ENCODE measurements around the gene MANBA.
"Not testable (repeated sequence)": the region's sequence is repeated elsewhere in the genome, so short reads cannot be mapped to it uniquely, and the experiment has no call there.

Gene MANBA

DNA sequence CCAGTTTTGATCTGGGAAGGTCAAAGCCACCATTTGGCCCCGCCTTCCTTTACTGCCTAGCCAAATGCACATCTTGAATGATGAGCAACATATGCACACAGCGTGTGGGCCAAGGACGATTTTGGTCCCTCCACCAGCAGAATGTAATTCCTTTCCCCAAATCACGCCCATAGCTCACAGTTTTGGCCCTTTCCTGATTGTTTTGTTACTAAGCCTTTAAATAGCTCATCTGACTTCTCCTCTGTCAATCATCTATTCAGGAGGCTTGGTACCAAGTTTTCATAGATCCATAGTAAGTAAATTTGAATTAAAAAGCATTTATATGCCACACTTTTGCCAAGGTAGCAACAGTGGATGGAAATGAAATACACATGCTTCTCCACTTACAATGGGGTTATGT, 136.3 kb downstream of the MANBA start:
- peaks cover 27% of the 10 kb centered on the region for H3K4me1 ChIP-seq (ENCODE audit: low read length)
- no peak overlapping the region for H3K4me2 ChIP-seq (ENCODE audit: low read length)
- no peak overlapping the region for H3K9ac ChIP-seq (ENCODE audit: low read length)
- no peaks in the 10 kb centered on the region; the same call in 1 of the 2 replicates for H3K27me3 ChIP-seq (ENCODE audit: low read depth, low read length)
- H3K9me3 ChIP-seq (ENCODE audit: insufficient read depth, low read length): no peaks in the 10 kb centered on the region
- H3K36me3 ChIP-seq (replicated peaks; ENCODE audit: low read depth, low read length): no peaks in the 10 kb centered on the region
- H3K79me2 ChIP-seq (ENCODE audit: low read length): no peaks in the 10 kb centered on the region
- no peak overlapping the region for H3K4me3 ChIP-seq (ENCODE audit: low read length)
- no peak overlapping the region for H2AFZ ChIP-seq (ENCODE audit: low read depth, low read length)
- H4K20me1 ChIP-seq (ENCODE audit: insufficient read depth, low read length): no peaks in the 10 kb centered on the region
- no peak overlapping the region for H3K27ac ChIP-seq (ENCODE audit: low read length)
- TF ChIP-seq EZH2phosphoT487 (IDR thresholded peaks at IDR 0.05; ENCODE audit: low read depth): no peak
- TF ChIP-seq, protein P1, sequence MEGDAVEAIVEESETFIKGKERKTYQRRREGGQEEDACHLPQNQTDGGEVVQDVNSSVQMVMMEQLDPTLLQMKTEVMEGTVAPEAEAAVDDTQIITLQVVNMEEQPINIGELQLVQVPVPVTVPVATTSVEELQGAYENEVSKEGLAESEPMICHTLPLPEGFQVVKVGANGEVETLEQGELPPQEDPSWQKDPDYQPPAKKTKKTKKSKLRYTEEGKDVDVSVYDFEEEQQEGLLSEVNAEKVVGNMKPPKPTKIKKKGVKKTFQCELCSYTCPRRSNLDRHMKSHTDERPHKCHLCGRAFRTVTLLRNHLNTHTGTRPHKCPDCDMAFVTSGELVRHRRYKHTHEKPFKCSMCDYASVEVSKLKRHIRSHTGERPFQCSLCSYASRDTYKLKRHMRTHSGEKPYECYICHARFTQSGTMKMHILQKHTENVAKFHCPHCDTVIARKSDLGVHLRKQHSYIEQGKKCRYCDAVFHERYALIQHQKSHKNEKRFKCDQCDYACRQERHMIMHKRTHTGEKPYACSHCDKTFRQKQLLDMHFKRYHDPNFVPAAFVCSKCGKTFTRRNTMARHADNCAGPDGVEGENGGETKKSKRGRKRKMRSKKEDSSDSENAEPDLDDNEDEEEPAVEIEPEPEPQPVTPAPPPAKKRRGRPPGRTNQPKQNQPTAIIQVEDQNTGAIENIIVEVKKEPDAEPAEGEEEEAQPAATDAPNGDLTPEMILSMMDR (IDR thresholded peaks at IDR 0.05; ENCODE audit: low read depth, low read length): no peak

DNA sequence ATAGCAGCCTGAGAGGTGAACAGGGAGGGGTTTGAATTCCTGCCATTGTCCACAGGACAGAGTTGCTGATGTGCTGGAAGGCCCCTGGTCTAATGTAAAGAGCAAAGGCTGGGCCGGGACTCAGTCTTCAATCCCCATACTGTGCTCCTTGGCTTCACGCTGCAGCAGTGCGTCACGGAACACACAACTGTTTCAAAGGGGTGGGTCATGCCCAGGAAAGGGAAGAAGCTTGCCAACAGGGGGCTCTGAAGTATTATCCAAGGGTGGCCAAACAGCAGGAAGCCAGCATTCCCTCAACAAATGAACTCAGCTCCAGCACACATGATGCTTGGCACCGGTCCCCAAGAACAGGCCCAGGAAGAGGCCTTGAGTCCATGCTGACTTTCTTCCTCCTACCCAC, 137.1 kb downstream of the MANBA start:
- H3K27me3 ChIP-seq (ENCODE audit: low read depth, low read length): no peaks in the 10 kb centered on the region; the same call in 1 of the 2 replicates
- H4K20me1 ChIP-seq (ENCODE audit: insufficient read depth, low read length): no peaks in the 10 kb centered on the region
- H3K4me2 ChIP-seq (ENCODE audit: low read length): no peak overlapping the region
- no peak for TF ChIP-seq EZH2phosphoT487 (IDR thresholded peaks at IDR 0.05; ENCODE audit: low read depth)
- TF ChIP-seq, protein P1 (IDR thresholded peaks at IDR 0.05; ENCODE audit: low read depth, low read length): peak; percentile 17
- peaks cover under 1% of the 10 kb centered on the region for H3K36me3 ChIP-seq (replicated peaks; ENCODE audit: low read depth, low read length)
- H3K4me1 ChIP-seq (ENCODE audit: low read length): peaks cover 33% of the 10 kb centered on the region
- no peak overlapping the region for H3K4me3 ChIP-seq (ENCODE audit: low read length)
- no peaks in the 10 kb centered on the region for H3K9me3 ChIP-seq (ENCODE audit: insufficient read depth, low read length)
- no peak overlapping the region for H3K9ac ChIP-seq (ENCODE audit: low read length)
- H3K27ac ChIP-seq (ENCODE audit: low read length): no peak overlapping the region
- H3K79me2 ChIP-seq (ENCODE audit: low read length): no peaks in the 10 kb centered on the region
- no peak overlapping the region for H2AFZ ChIP-seq (ENCODE audit: low read depth, low read length)

DNA sequence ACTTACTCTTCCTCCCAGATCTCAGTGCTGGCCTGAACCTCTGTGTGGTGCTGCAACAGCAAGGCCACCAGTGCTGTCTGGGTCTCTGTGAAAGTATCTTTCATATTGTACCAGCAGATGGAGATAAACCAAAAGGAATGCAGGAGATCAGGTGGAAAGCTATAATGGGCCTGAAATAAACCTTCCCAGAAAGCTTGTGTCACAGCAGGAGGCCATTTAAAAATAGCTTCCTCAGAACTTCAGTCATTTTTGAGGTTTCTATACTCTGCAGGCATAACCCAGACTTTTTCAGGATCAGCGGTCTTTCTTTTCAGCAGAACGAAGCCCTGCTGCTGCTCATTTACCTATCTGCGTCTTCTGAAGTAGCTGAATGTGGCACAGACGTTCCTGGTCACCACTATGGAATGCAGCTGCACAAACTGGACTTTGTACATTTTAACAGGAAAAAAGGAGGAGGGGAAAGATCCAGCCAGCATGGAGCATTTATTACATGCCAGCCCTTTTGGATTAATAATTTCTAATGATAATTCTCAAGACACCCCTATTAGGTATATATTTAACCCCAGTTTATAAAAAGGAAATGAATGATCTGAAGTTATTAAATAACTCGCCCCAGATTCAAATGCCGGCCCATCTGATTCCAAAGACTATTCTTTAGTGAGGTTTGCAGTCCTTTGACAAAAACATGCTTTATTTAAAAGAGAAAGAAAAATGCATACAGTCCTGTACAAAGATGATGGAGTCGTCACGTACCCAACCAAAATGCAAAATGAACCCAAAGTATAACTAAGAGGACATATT, 139.9 kb downstream of the MANBA start:
- Histone ChIP-seq H3K36me3 (replicated peaks; ENCODE audit: low read depth, low read length) (peaks cover 22% of the 10 kb centered on the region), H3K4me3 (ENCODE audit: low read length) (no peak overlapping the region), H4K20me1 (ENCODE audit: insufficient read depth, low read length) (no peaks in the 10 kb centered on the region), H3K79me2 (ENCODE audit: low read length) (no peaks in the 10 kb centered on the region), H3K9me3 (ENCODE audit: insufficient read depth, low read length) (no peaks in the 10 kb centered on the region), H2AFZ (ENCODE audit: low read depth, low read length) (no peak overlapping the region), H3K27ac (ENCODE audit: low read length) (no peak overlapping the region), H3K9ac (ENCODE audit: low read length) (no peak overlapping the region), H3K4me2 (ENCODE audit: low read length) (no peak overlapping the region), H3K4me1 (ENCODE audit: low read length) (peaks cover 21% of the 10 kb centered on the region), H3K27me3 (ENCODE audit: low read depth, low read length) (no peaks in the 10 kb centered on the region; the same call in 1 of the 2 replicates)
- TF ChIP-seq, protein P1 (IDR thresholded peaks at IDR 0.05; ENCODE audit: low read depth, low read length): peak; percentile 54
- TF ChIP-seq EZH2phosphoT487 (IDR thresholded peaks at IDR 0.05; ENCODE audit: low read depth): no peak

DNA sequence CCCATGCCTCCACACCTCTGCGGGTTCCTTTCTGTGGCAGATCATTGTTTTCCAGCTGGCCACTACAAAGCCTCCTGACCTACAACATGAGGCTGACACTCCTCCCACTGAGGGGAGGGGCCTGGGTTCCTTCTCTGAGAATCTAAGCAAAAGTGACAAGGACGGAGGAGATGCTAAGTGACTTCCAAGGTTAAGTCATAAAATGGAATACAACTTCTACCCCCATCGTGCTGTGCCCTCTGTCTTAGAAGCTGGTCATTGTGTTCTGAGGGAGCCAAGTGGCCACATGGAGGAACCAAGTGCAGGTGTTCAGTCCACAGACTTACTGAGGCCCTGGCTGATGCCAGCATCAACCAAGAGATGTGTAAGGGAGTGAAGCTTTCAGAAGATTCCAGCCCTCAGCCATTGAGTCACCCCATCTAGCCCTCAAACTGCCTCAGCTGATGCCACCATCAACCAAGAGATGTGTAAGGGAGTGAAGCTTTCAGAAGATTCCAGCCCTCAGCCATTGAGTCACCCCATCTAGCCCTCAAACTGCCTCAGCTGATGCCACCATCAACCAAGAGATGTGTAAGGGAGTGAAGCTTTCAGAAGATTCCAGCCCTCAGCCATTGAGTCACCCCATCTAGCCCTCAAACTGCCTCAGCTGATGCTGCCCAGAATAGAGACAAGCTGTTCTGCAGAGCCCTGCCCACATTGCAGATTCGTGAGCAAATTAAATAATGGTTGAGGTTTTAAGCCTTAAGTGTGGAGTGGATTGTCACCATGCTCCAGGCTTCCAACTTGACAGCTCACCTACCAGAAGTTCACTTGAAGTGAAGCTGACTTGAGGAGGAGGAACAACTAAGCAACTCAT, 140.8 kb downstream of the MANBA start:
- H3K36me3 ChIP-seq (replicated peaks; ENCODE audit: low read depth, low read length): peaks cover 31% of the 10 kb centered on the region
- H3K9ac ChIP-seq (ENCODE audit: low read length); H3K9me3 ChIP-seq (ENCODE audit: insufficient read depth, low read length); H4K20me1 ChIP-seq (ENCODE audit: insufficient read depth, low read length); H3K4me3 ChIP-seq (ENCODE audit: low read length); H3K4me2 ChIP-seq (ENCODE audit: low read length); H3K27me3 ChIP-seq (ENCODE audit: low read depth, low read length); H3K27ac ChIP-seq (ENCODE audit: low read length); H3K79me2 ChIP-seq (ENCODE audit: low read length); H2AFZ ChIP-seq (ENCODE audit: low read depth, low read length): not testable (repeated sequence)
- H3K4me1 ChIP-seq (ENCODE audit: low read length): peaks cover 17% of the 10 kb centered on the region

- H3K79me2 ChIP-seq (ENCODE audit: low read length): not testable (repeated sequence)
Observed at GRCh38 chr4:102619021-102619420, 141.7 kb downstream of the MANBA start.

More at GRCh38 chr4:102619021-102619420, 141.7 kb downstream of the MANBA start:
- Histone ChIP-seq H3K36me3 (replicated peaks; ENCODE audit: low read depth, low read length) (peaks cover 41% of the 10 kb centered on the region), H3K4me1 (ENCODE audit: low read length) (peaks cover 17% of the 10 kb centered on the region), H3K4me2 (ENCODE audit: low read length) (0 out of 2 replicates have a peak overlapping the region, but pooled peaks have one; percentile 5)
- H3K27me3 ChIP-seq (ENCODE audit: low read depth, low read length); H3K27ac ChIP-seq (ENCODE audit: low read length); H3K9ac ChIP-seq (ENCODE audit: low read length); H3K4me3 ChIP-seq (ENCODE audit: low read length); H3K9me3 ChIP-seq (ENCODE audit: insufficient read depth, low read length); H4K20me1 ChIP-seq (ENCODE audit: insufficient read depth, low read length); H2AFZ ChIP-seq (ENCODE audit: low read depth, low read length): not testable (repeated sequence)

All from OCI-LY3 (cell line).